ENCODE data around the gene BTBD18.

The BTBD18 gene

DNA sequence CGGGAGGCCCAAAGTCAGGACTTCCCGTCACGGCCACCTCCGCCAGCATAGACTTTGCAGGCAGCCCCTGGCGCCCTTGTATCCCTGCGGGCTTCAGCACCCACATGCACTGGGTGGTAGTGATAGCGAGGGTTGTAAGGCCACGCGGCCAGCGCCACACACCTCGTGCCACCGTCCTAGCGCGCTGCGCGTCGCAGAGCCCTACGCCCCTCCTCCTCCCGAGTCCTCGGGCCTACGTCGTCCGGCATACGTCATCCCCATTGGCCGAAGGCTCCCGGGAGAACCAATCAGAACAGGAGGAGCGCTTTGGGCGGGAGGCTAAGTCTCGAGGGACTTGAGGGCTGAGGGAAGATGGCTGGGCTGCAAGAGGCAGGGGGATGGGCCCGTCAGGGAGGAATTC, 1.3 kb upstream of the BTBD18 start:
- TF ChIP-seq POLR2AphosphoS5 (IDR thresholded peaks at IDR 0.05; ENCODE audit: low read depth, low read length) (no peak), TAF1 (IDR thresholded peaks at IDR 0.05; ENCODE audit: borderline replicate concordance, insufficient read depth, low read length) (no peak), FOXP2 (optimal IDR thresholded peaks at IDR 0.05; ENCODE audit: borderline replicate concordance, extremely low read depth, extremely low read length, insufficient read depth) (no peak), SIN3A (IDR thresholded peaks at IDR 0.05; ENCODE audit: borderline replicate concordance, insufficient read depth, low read length) (no peak)
- TF ChIP-seq, protein P1, sequence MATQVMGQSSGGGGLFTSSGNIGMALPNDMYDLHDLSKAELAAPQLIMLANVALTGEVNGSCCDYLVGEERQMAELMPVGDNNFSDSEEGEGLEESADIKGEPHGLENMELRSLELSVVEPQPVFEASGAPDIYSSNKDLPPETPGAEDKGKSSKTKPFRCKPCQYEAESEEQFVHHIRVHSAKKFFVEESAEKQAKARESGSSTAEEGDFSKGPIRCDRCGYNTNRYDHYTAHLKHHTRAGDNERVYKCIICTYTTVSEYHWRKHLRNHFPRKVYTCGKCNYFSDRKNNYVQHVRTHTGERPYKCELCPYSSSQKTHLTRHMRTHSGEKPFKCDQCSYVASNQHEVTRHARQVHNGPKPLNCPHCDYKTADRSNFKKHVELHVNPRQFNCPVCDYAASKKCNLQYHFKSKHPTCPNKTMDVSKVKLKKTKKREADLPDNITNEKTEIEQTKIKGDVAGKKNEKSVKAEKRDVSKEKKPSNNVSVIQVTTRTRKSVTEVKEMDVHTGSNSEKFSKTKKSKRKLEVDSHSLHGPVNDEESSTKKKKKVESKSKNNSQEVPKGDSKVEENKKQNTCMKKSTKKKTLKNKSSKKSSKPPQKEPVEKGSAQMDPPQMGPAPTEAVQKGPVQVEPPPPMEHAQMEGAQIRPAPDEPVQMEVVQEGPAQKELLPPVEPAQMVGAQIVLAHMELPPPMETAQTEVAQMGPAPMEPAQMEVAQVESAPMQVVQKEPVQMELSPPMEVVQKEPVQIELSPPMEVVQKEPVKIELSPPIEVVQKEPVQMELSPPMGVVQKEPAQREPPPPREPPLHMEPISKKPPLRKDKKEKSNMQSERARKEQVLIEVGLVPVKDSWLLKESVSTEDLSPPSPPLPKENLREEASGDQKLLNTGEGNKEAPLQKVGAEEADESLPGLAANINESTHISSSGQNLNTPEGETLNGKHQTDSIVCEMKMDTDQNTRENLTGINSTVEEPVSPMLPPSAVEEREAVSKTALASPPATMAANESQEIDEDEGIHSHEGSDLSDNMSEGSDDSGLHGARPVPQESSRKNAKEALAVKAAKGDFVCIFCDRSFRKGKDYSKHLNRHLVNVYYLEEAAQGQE (IDR thresholded peaks at IDR 0.05; ENCODE audit: insufficient read depth in 1 of 2, low read depth in 2 of 2, low read length in 2 of 2): no peak

DNA sequence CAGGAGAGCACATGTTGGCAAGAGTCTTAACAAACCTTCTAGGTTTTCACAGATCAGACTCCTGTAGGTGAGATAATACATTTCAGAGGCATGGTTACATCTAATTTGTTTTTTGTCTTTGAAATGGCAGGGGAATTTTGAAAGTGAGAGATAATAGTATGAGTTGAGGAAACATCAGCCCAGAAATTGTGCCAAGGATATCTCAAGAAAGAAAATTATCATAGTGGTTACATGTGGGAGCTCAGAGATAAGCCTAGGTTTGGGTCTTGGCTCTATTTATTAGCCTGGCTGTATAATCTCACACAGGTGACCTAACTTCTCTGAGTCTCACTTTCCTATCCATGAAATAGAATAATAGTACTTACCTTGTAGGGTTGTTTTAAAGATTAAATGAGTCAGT, 443 bp downstream of the BTBD18 start:
- TF ChIP-seq, protein P1 (IDR thresholded peaks at IDR 0.05; ENCODE audit: insufficient read depth in 1 of 2, low read depth in 2 of 2, low read length in 2 of 2): no peak
- no peak for TF ChIP-seq TAF1 (IDR thresholded peaks at IDR 0.05; ENCODE audit: borderline replicate concordance, insufficient read depth, low read length)
- no peak for TF ChIP-seq POLR2AphosphoS5 (IDR thresholded peaks at IDR 0.05; ENCODE audit: low read depth, low read length)
- TF ChIP-seq FOXP2 (optimal IDR thresholded peaks at IDR 0.05; ENCODE audit: borderline replicate concordance, extremely low read depth, extremely low read length, insufficient read depth): no peak
- TF ChIP-seq SIN3A (IDR thresholded peaks at IDR 0.05; ENCODE audit: borderline replicate concordance, insufficient read depth, low read length): no peak

DNA sequence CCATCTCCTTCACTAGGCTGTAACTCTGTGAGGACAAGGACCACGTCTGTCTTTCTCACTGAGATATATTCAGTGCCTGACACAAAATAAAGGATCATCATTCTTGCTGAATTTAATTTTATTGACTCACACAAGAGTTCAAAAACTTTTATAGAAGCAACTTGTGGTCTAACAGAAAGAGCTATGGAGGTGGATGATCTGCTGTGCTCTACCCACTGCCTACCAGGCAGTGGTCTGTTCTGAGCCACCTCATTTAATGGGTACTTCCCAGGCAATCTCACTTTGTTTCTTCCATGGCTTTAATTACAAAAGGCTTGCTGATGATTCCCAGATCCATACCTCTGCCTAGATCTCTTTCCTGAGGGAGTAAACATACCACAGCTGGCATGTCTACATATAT, 4.7 kb downstream of the BTBD18 start:
- TF ChIP-seq, protein P1 (IDR thresholded peaks at IDR 0.05; ENCODE audit: insufficient read depth in 1 of 2, low read depth in 2 of 2, low read length in 2 of 2): no peak
- no peak for TF ChIP-seq POLR2AphosphoS5 (IDR thresholded peaks at IDR 0.05; ENCODE audit: low read depth, low read length)
- TF ChIP-seq SIN3A (IDR thresholded peaks at IDR 0.05; ENCODE audit: borderline replicate concordance, insufficient read depth, low read length): no peak
- no peak for TF ChIP-seq FOXP2 (optimal IDR thresholded peaks at IDR 0.05; ENCODE audit: borderline replicate concordance, extremely low read depth, extremely low read length, insufficient read depth)
- no peak for TF ChIP-seq TAF1 (IDR thresholded peaks at IDR 0.05; ENCODE audit: borderline replicate concordance, insufficient read depth, low read length)

DNA sequence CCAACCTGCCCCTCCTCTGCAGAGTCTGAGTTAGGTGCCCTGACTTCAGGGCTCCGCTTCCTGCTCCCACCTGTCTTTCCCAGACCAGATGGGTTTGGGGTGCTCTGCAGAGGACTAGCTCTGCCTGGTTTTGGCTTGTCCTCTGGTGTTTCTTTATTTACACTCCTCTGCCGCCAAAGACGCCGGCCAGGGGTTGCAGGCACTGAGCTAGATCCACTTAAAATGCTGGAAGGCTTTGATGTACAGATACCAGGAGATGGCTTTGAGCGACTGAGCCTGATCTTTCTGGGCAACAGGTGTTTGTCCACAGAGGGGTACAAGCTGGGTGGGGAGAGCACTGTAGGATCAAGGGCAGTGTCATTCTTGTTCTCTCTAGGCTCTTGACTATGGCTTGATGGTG, 6.4 kb downstream of the BTBD18 start:
- TF ChIP-seq, protein P1 (IDR thresholded peaks at IDR 0.05; ENCODE audit: insufficient read depth in 1 of 2, low read depth in 2 of 2, low read length in 2 of 2): no peak
- TF ChIP-seq FOXP2 (optimal IDR thresholded peaks at IDR 0.05; ENCODE audit: borderline replicate concordance, extremely low read depth, extremely low read length, insufficient read depth) (no peak), POLR2AphosphoS5 (IDR thresholded peaks at IDR 0.05; ENCODE audit: low read depth, low read length) (0 out of 2 replicates have a peak, but pooled peaks have one; percentile 10), TAF1 (IDR thresholded peaks at IDR 0.05; ENCODE audit: borderline replicate concordance, insufficient read depth, low read length) (no peak), SIN3A (IDR thresholded peaks at IDR 0.05; ENCODE audit: borderline replicate concordance, insufficient read depth, low read length) (no peak)

DNA sequence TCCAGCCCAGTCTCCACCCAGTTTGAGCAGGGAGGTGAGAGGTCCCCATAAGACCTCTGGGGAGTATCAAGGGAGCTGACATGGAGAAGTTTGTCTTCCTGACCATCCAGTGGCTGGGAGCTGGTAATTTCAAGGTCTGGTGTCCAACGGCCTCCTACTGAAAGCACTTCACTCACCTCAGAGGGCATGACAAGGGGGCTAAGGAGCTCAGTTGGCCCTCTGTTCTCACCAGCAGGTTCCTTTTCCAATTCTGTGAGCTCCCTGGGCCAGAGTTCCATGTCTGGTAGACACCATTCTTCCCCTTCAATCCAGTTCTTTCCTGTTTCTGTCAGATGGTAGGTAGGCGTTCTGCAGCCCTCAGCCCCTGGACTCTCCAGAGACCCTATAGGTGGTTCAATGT, 7.3 kb downstream of the BTBD18 start:
- TF ChIP-seq, protein P1 (IDR thresholded peaks at IDR 0.05; ENCODE audit: insufficient read depth in 1 of 2, low read depth in 2 of 2, low read length in 2 of 2): no peak
- no peak; the same call in 1 of the 2 replicates for TF ChIP-seq POLR2AphosphoS5 (IDR thresholded peaks at IDR 0.05; ENCODE audit: low read depth, low read length)
- TF ChIP-seq FOXP2 (optimal IDR thresholded peaks at IDR 0.05; ENCODE audit: borderline replicate concordance, extremely low read depth, extremely low read length, insufficient read depth): no peak
- TF ChIP-seq SIN3A (IDR thresholded peaks at IDR 0.05; ENCODE audit: borderline replicate concordance, insufficient read depth, low read length): no peak
- TF ChIP-seq TAF1 (IDR thresholded peaks at IDR 0.05; ENCODE audit: borderline replicate concordance, insufficient read depth, low read length): no peak
